GM12878 (cell line): ENCODE measurements around the gene CDC45. TPM values are rescaled to one million over a fixed set of nuclear protein-coding genes. Genes with fewer than 3 reads are reported as not detected.

Experiments
- ATAC-seq: fragments of 200-7000 bp; cut with Tn5 transposase; 3 replicates; pipeline ENCODE4 v1.9.1; 2020; ENCODE audit warnings: mild to moderate bottlenecking, moderate library complexity
- BruUV-seq: library from RNA; stranded (reverse); fragments of 400-500 nt; replicated peaks from 2 replicates; lab custom pipeline; 2021; lab: Mats Ljungman, UMichigan
- CTCF ChIA-PET: fragments of 300-600 bp; sonication (Branson Sonifier 250); formaldehyde crosslinking; extraction: SDS; loops from one replicate; lab custom pipeline; 2021; ENCODE audit warnings: inconsistent platforms; lab: Yijun Ruan, JAX
- POLR2A ChIA-PET: fragments of 350-600 bp; formaldehyde crosslinking; extraction: SDS; loops from one replicate; lab custom pipeline; 2021; ENCODE audit warnings: inconsistent platforms; lab: Charles Lee
- RAD21 ChIA-PET: fragments of 300-600 bp; sonication (Branson Sonifier 250); formaldehyde crosslinking; loops from one replicate; lab custom pipeline; 2023; ENCODE audit warnings: antibody characterized with exemption; ENCODE audit not compliant: unreplicated experiment; lab: Charles Lee
- SMC1A ChIA-PET: fragments of 300-600 bp; sonication (Branson Sonifier 250); formaldehyde crosslinking; loops from one replicate; lab custom pipeline; 2023; ENCODE audit not compliant: unreplicated experiment, uncharacterized antibody; lab: Charles Lee
- DNase-seq: peaks from one replicate; pipeline ENCODE4 v3.0.0-alpha.2; 2011; ENCODE audit warnings: low read depth, low spot score
- FAIRE-seq: peaks from 3 replicates; lab custom pipeline; 2011; peaks lifted over from hg19 to GRCh38; lab: Jason Lieb, UNC
- H2AFZ ChIP-seq: 2 replicates; pipeline ENCODE4 v1.6.0; 2011; ENCODE audit warnings: low read depth, low read length, control low read depth; ENCODE audit not compliant: control insufficient read depth
- H3K27ac ChIP-seq: 2 replicates; pipeline ENCODE4 v1.5.1; 2011; ENCODE audit warnings: control low read depth; ENCODE audit not compliant: control insufficient read depth, insufficient read depth
- H3K27me3 ChIP-seq, 2 experiments: replicated peaks in 1 of 2; 2 replicates each; pipeline versions ENCODE4 v1.6.0 to v1.6.1; 2011; ENCODE audit warnings: low read length in 1 of 2; ENCODE audit not compliant: control insufficient read depth in 2 of 2, insufficient read depth in 2 of 2
- H3K36me3 ChIP-seq, 2 experiments: 2 replicates each; pipeline ENCODE4 v1.5.1; 2011; ENCODE audit warnings: low read length in 1 of 2; ENCODE audit not compliant: control insufficient read depth in 2 of 2, insufficient read depth in 2 of 2
- H3K4me1 ChIP-seq: 2 replicates; pipeline ENCODE4 v1.6.1; 2011; ENCODE audit warnings: mild to moderate bottlenecking, low read length, moderate library complexity, mixed read lengths; ENCODE audit not compliant: control insufficient read depth, insufficient read depth
- H3K4me2 ChIP-seq: 2 replicates; pipeline ENCODE4 v1.6.0; 2011; ENCODE audit warnings: control low read depth; ENCODE audit not compliant: control insufficient read depth, insufficient read depth
- H3K4me3 ChIP-seq: fragments of 200-600 bp; sonication (generic); 2 replicates; pipeline ENCODE4 v1.5.1; 2016
- H3K79me2 ChIP-seq: 2 replicates; pipeline ENCODE4 v1.6.0; 2011; ENCODE audit warnings: low read length; ENCODE audit not compliant: control insufficient read depth, insufficient read depth
- H3K9ac ChIP-seq: 2 replicates; pipeline ENCODE4 v1.8.0; 2011; ENCODE audit warnings: low read length, control low read depth, mixed read lengths; ENCODE audit not compliant: control insufficient read depth, insufficient read depth
- H3K9me3 ChIP-seq: replicated peaks from 3 replicates; pipeline ENCODE4 v1.5.1; 2011; ENCODE audit warnings: mild to moderate bottlenecking, low read length; ENCODE audit not compliant: control insufficient read depth, insufficient read depth
- H4K20me1 ChIP-seq: 2 replicates; pipeline ENCODE4 v1.6.0; 2011; ENCODE audit not compliant: control insufficient read depth, insufficient read depth
- BHLHE40 ChIP-seq, 2 experiments: fragments of 450-650 bp in 1 of 2; IDR thresholded peaks; 2 replicates each; pipeline ENCODE4 v1.6.1; 2011 to 2017; ENCODE audit warnings: low read depth in 2 of 2, borderline replicate concordance in 1 of 2, improper control_type of control experiment in 1 of 2, low read length in 1 of 2, mild to moderate bottlenecking in 1 of 2
- CHD1 ChIP-seq: IDR thresholded peaks from 2 replicates; pipeline ENCODE4 v1.6.1; 2012; ENCODE audit warnings: low read depth, low read length, improper control_type of control experiment
- CUX1 ChIP-seq: IDR thresholded peaks from 2 replicates; pipeline ENCODE4 v1.6.1; 2012; ENCODE audit warnings: improper control_type of control experiment, low read depth, low read length; ENCODE audit not compliant: insufficient replicate concordance
- DPF2 ChIP-seq: fragments of 450-650 bp; IDR thresholded peaks from 2 replicates; pipeline ENCODE4 v1.6.1; 2017; ENCODE audit warnings: mild to moderate bottlenecking
- HCFC1 ChIP-seq: fragments of 150-350 bp; IDR thresholded peaks from 2 replicates; pipeline ENCODE4 v1.6.1; 2014; ENCODE audit warnings: low read length
- JUND ChIP-seq: IDR thresholded peaks from 2 replicates; pipeline ENCODE4 v1.6.1; 2012; ENCODE audit warnings: low read depth, mild to moderate bottlenecking, low read length, improper control_type of control experiment, moderate library complexity
- KLF5 ChIP-seq: fragments of 450-650 bp; IDR thresholded peaks from 2 replicates; pipeline ENCODE4 v1.6.1; 2014; ENCODE audit warnings: mild to moderate bottlenecking; ENCODE audit not compliant: partially characterized antibody
- MEF2A ChIP-seq: IDR thresholded peaks from 2 replicates; pipeline ENCODE4 v1.6.1; 2011; ENCODE audit warnings: low read depth, mild to moderate bottlenecking, low read length, moderate library complexity; ENCODE audit not compliant: insufficient read depth
- NRF1 ChIP-seq: conservative IDR thresholded peaks from 2 replicates; pipeline ENCODE4 v1.6.1; 2011; ENCODE audit warnings: mild to moderate bottlenecking, low read depth, low read length, improper control_type of control experiment
- PAX5 ChIP-seq: IDR thresholded peaks from 2 replicates; pipeline ENCODE4 v1.6.1; 2011; ENCODE audit warnings: low read depth, low read length, borderline replicate concordance
- PKNOX1 ChIP-seq: fragments of 450-650 bp; IDR thresholded peaks from 2 replicates; pipeline ENCODE4 v1.6.1; 2016; ENCODE audit warnings: mild to moderate bottlenecking
- PRDM15 ChIP-seq: fragments of 450-650 bp; formaldehyde crosslinking; IDR thresholded peaks from 2 replicates; pipeline ENCODE4 v1.4.0; 2020; ENCODE audit warnings: mild to moderate bottlenecking, moderate library complexity
- YBX1 ChIP-seq: fragments of 450-650 bp; IDR thresholded peaks from 2 replicates; pipeline ENCODE4 v1.6.1; 2016; ENCODE audit warnings: antibody characterized with exemption
- WGBS: methylation state at CpG from one replicate; pipeline ENCODE4 v1.1.6; 2016; ENCODE audit warnings: low lambda C conversion rate; ENCODE audit not compliant: insufficient replicate concordance, insufficient coverage; ENCODE audit errors: missing lambda C conversion rate; 5-methylcytosine and 5-hydroxymethylcytosine counted together
- in situ Hi-C: fragments of 300-500 bp; cut with MboI; formaldehyde crosslinking; loops from 9 replicates; pipeline ENCODE4 v1.14.3; 2018; ENCODE audit warnings: mixed read lengths
- intact Hi-C: fragments of 100-400 bp; cut with micrococcal nuclease; formaldehyde crosslinking; loops from one replicate; pipeline ENCODE4 v1.14.2; 2022; ENCODE audit not compliant: unreplicated experiment
- polyA plus RNA-seq, 11 experiments: library from polyadenylated mRNA; depleted of rRNA in 4 of 11; unstranded in 6 of 11; stranded (reverse) in 5 of 11; fragments of >200 nt; fragmentation: Nextera tagmentation in 4 of 11; fragmentation: Illumina TruSeq in 1 of 11; extraction: Ambion mirVana in 4 of 11; extraction: Trizol in 1 of 11; gene quantifications; 1 replicate in 1 of 11; 2 replicates in 10 of 11; pipeline versions ENCODE4 v1.2.1 to v1.2.3, GENCODE V29; 2011 to 2016; ENCODE audit warnings: inconsistent platforms in 2 of 11, missing spikeins in 2 of 11, low read depth in 1 of 11
- total RNA-seq, 4 experiments: library from RNA; depleted of rRNA in 3 of 4; stranded (reverse); fragments of >200 nt in 3 of 4; fragmentation: Illumina TruSeq in 1 of 4; extraction: Trizol in 1 of 4; gene quantifications; 2 replicates each; pipeline versions ENCODE4 v1.2.1 to v1.2.3, GENCODE V29; 2013 to 2021

The CDC45 gene
- total and polyA plus RNA-seq, 10 of the 15 experiments (the other 5 are each of a cell fraction or from before 2014, with no cell fraction given), result 40.8 to 88.5 (median 54.2) TPM

- WGBS, result 100% methylated on average over 2 of the region's 2 CpGs
- no peak for ATAC-seq
- no peaks in the 10 kb centered on the region; the same call in 2 of the 3 replicates for H3K9me3 ChIP-seq
- ChIA-PET SMC1A (no interaction called here), CTCF (interaction anchor here (0.8 to 1.1 kb wide), 2 partner anchors 31 to 70 kb away, joined by 3 read pairs; no protein-coding TSS in a partner anchor), POLR2A (no interaction called here)
- no peak overlapping the region for H3K9ac ChIP-seq
- no peak for FAIRE-seq
- H3K4me1 ChIP-seq, result no peaks in the 10 kb centered on the region
- H2AFZ ChIP-seq, result no peak overlapping the region
- no peaks in the 10 kb centered on the region for H3K36me3 ChIP-seq
- no peak for DNase-seq
- H4K20me1 ChIP-seq, result no peaks in the 10 kb centered on the region
- in situ Hi-C loops, result no loop called here
- H3K27ac ChIP-seq, result no peak overlapping the region
- H3K4me3 ChIP-seq, result no peak overlapping the region
- TF ChIP-seq JUND (no peak), BHLHE40 (IDR thresholded peaks at IDR 0.05; ENCODE audit: borderline replicate concordance in 1 of 2, low read depth in 2 of 2, low read length in 1 of 2) (no peak), PRDM15 (CRISPR knock-in tag) (no peak), KLF5 (no peak), NRF1 (no peak), PKNOX1 (no peak), YBX1 (no peak), PAX5 (no peak), CHD1 (no peak), CUX1 (no peak), HCFC1 (no peak), MEF2A (no peak), DPF2 (no peak)
- TF ChIP-seq, all 136 proteins: peak for 0
- intact Hi-C loops, result no loop called here
- Histone ChIP-seq H3K27me3 (no peaks in the 10 kb centered on the region), H3K4me2 (no peak overlapping the region), H3K79me2 (no peaks in the 10 kb centered on the region)
- RAD21 ChIA-PET, result no interaction called here
- BruUV-seq, result no TSS peak
Measured at GRCh38 chr22:19559956-19560355, 80.2 kb downstream of the CDC45 start.
